HCT116 (cell line): ENCODE data around the gene IL17REL. TPM values are rescaled to one million over a fixed set of nuclear protein-coding genes. Genes with fewer than 3 reads are reported as not detected.

Experiments
- ATAC-seq: fragments of 200-7000 bp; cut with Tn5 transposase; 2 replicates; pipeline ENCODE4 v1.9.1; 2020; ENCODE audit warnings: mild to moderate bottlenecking, moderate library complexity
- BruUV-seq: library from RNA; stranded (reverse); fragments of 400-500 nt; replicated peaks from 2 replicates; lab custom pipeline; 2021; lab: Mats Ljungman, UMichigan
- CTCF ChIA-PET: fragments of 300-600 bp; sonication (Branson Sonifier 250); formaldehyde crosslinking; loops from one replicate; lab custom pipeline; 2021; ENCODE audit warnings: antibody characterized with exemption; lab: Charles Lee
- POLR2A ChIA-PET: fragments of 300-600, 350-600 bp; sonication (Branson Sonifier 250); formaldehyde crosslinking; loops from one replicate; lab custom pipeline; 2021; ENCODE audit warnings: antibody characterized with exemption; lab: Charles Lee
- RAD21 ChIA-PET, 2 experiments: fragments of 300-600 bp; sonication (Branson Sonifier 250); formaldehyde crosslinking; loops; one replicate each; lab custom pipeline; 2023; ENCODE audit warnings: low total read pairs in 2 of 2; ENCODE audit not compliant: uncharacterized antibody in 2 of 2, unreplicated experiment in 2 of 2, low non-redundant PET in 1 of 2; lab: Charles Lee
- DNase-seq: peaks from one replicate; pipeline ENCODE4 v3.0.0-alpha.2; 2010; ENCODE audit warnings: low read depth, low spot score
- H2AFZ ChIP-seq: fragments of 200-600 bp; shearing (Covaris generic), sonication (generic); 2 replicates; pipeline ENCODE4 v1.6.1; 2017; ENCODE audit warnings: low read depth, mixed run types, mixed read lengths, antibody characterized with exemption, low read length; ENCODE audit not compliant: poor library complexity, severe bottlenecking
- H3K27ac ChIP-seq: 2 replicates; pipeline ENCODE4 v1.5.1; 2012; ENCODE audit warnings: low read depth, low read length
- H3K27me3 ChIP-seq: fragments of 200-600 bp; sonication (generic); 2 replicates; pipeline ENCODE4 v1.6.1; 2016; ENCODE audit warnings: mixed run types, low read length, mixed read lengths; ENCODE audit not compliant: insufficient read depth
- H3K36me3 ChIP-seq, 2 experiments: fragments of 200-500 bp in 1 of 2; fragments of 200-600 bp in 1 of 2; sonication (Bioruptor generic) in 1 of 2; sonication (generic) in 1 of 2; 2 replicates each; pipeline versions ENCODE4 v1.5.1 to v1.6.1; 2014 to 2016; ENCODE audit warnings: low read length in 2 of 2, inconsistent platforms in 1 of 2, mixed read lengths in 1 of 2, mixed run types in 1 of 2; ENCODE audit not compliant: insufficient read depth in 2 of 2, control insufficient read depth in 1 of 2
- H3K4me1 ChIP-seq, 2 experiments: fragments of 200-600 bp in 1 of 2; sonication (generic) in 1 of 2; 2 replicates each; pipeline versions ENCODE4 v1.5.1 to v1.6.1; 2012 to 2017; ENCODE audit warnings: low read length in 2 of 2, inconsistent platforms in 1 of 2, mild to moderate bottlenecking in 1 of 2, mixed read lengths in 1 of 2, mixed run types in 1 of 2, moderate library complexity in 1 of 2; ENCODE audit not compliant: insufficient read depth in 2 of 2, control insufficient read depth in 1 of 2
- H3K4me2 ChIP-seq: fragments of 200-600 bp; sonication (generic); 2 replicates; pipeline ENCODE4 v1.6.1; 2017; ENCODE audit warnings: mixed run types, low read length, mixed read lengths
- H3K4me3 ChIP-seq, 2 experiments: fragments of 200-600 bp in 1 of 2; sonication (generic) in 1 of 2; replicated peaks in 1 of 2; 2 replicates each; pipeline ENCODE4 v1.5.1; 2011 to 2016; ENCODE audit warnings: low read length in 2 of 2, control low read depth in 1 of 2, low read depth in 1 of 2, mild to moderate bottlenecking in 1 of 2, mixed read lengths in 1 of 2, mixed run types in 1 of 2
- H3K79me2 ChIP-seq: fragments of 200-600 bp; sonication (generic); 2 replicates; pipeline ENCODE4 v1.6.1; 2017; ENCODE audit warnings: mild to moderate bottlenecking, mixed run types, low read length, moderate library complexity, mixed read lengths; ENCODE audit not compliant: insufficient read depth
- H3K9ac ChIP-seq: fragments of 200-600 bp; sonication (generic); 2 replicates; pipeline ENCODE4 v1.6.1; 2016; ENCODE audit warnings: low read length, mixed read lengths
- H3K9me2 ChIP-seq: fragments of 200-600 bp; sonication (generic), shearing (Covaris generic); 2 replicates; pipeline ENCODE4 v1.6.1; 2017; ENCODE audit warnings: mixed run types, mild to moderate bottlenecking, moderate library complexity; ENCODE audit not compliant: insufficient read depth
- H3K9me3 ChIP-seq, 2 experiments: fragments of 200-500 bp in 1 of 2; fragments of 200-600 bp in 1 of 2; sonication (Bioruptor generic) in 1 of 2; sonication (generic) in 1 of 2; 2 replicates each; pipeline ENCODE4 v1.6.1; 2014 to 2017; ENCODE audit warnings: low read length in 2 of 2, mixed read lengths in 2 of 2, inconsistent platforms in 1 of 2, low read depth in 1 of 2, mild to moderate bottlenecking in 1 of 2, mixed run types in 1 of 2, moderate library complexity in 1 of 2; ENCODE audit not compliant: control insufficient read depth in 1 of 2, insufficient read depth in 1 of 2
- H4K20me1 ChIP-seq: fragments of 200-600 bp; sonication (generic), shearing (Covaris generic); 2 replicates; pipeline ENCODE4 v1.6.1; 2017; ENCODE audit warnings: mixed run types, mild to moderate bottlenecking, moderate library complexity; ENCODE audit not compliant: insufficient read depth
- CBX3 ChIP-seq: IDR thresholded peaks from 2 replicates; pipeline ENCODE4 v1.6.1; 2012; ENCODE audit warnings: low read depth
- CEBPB ChIP-seq: IDR thresholded peaks from 2 replicates; pipeline ENCODE4 v1.6.1; 2012; ENCODE audit warnings: low read depth
- EZH2 ChIP-seq: fragments of 200-600 bp; sonication (generic); IDR thresholded peaks from 2 replicates; pipeline ENCODE4 v1.6.1; 2017; ENCODE audit warnings: antibody characterized with exemption, mixed run types
- FOSL1 ChIP-seq: IDR thresholded peaks from 2 replicates; pipeline ENCODE4 v1.6.1; 2012; ENCODE audit warnings: low read depth
- JUND ChIP-seq: IDR thresholded peaks from 2 replicates; pipeline ENCODE4 v1.6.1; 2012
- POLR2AphosphoS5 ChIP-seq: IDR thresholded peaks from 2 replicates; pipeline ENCODE4 v1.6.1; 2011; ENCODE audit warnings: mild to moderate bottlenecking, low read depth, low read length, moderate library complexity
- RAD21 ChIP-seq: IDR thresholded peaks from 2 replicates; pipeline ENCODE4 v1.6.1; 2012; ENCODE audit warnings: low read depth, mild to moderate bottlenecking
- SP1 ChIP-seq: IDR thresholded peaks from 2 replicates; pipeline ENCODE4 v1.6.1; 2012; ENCODE audit warnings: low read depth
- SRF ChIP-seq: IDR thresholded peaks from 2 replicates; pipeline ENCODE4 v1.6.1; 2012; ENCODE audit warnings: low read depth
- YY1 ChIP-seq: IDR thresholded peaks from 2 replicates; pipeline ENCODE4 v1.6.1; 2011; ENCODE audit warnings: low read length, low read depth, moderate library complexity, mild to moderate bottlenecking; ENCODE audit not compliant: insufficient replicate concordance; ENCODE audit errors: extremely low read depth
- ZFX ChIP-seq: fragments of 450-650 bp; IDR thresholded peaks from 2 replicates; pipeline ENCODE4 v1.6.1; 2017
- ZNF274 ChIP-seq: fragments of 200-500 bp; sonication (Bioruptor generic); IDR thresholded peaks from 2 replicates; pipeline ENCODE4 v1.6.1; 2014; ENCODE audit warnings: mild to moderate bottlenecking, low read depth, low read length, inconsistent platforms
- intact Hi-C: fragments of 100-400 bp; cut with micrococcal nuclease; formaldehyde crosslinking; loops from 2 replicates; pipeline ENCODE4 v1.10.0; 2022
- total RNA-seq: library from RNA; stranded (reverse); gene quantifications from one replicate; pipeline ENCODE4 v1.2.1, GENCODE V29; 2021; ENCODE audit not compliant: unreplicated experiment
- TF ChIP-seq, protein P1 (sequence below): IDR thresholded peaks from 2 replicates; pipeline ENCODE4 v1.6.1; 2011; ENCODE audit warnings: mild to moderate bottlenecking, low read length, moderate library complexity; ENCODE audit not compliant: insufficient replicate concordance; ENCODE audit errors: extremely low read depth
- TF ChIP-seq, protein P2 (sequence below): IDR thresholded peaks from 2 replicates; pipeline ENCODE4 v1.6.1; 2012
- TF ChIP-seq, protein P3 (sequence below), 3 experiments: fragments of 200-600 bp in 1 of 3; sonication (generic) in 1 of 3; IDR thresholded peaks in 2 of 3; conservative IDR thresholded peaks in 1 of 3; 2 replicates each; pipeline ENCODE4 v1.5.1; 2012 to 2017; ENCODE audit warnings: low read depth in 2 of 3, low read length in 2 of 3, antibody characterized with exemption in 1 of 3, borderline replicate concordance in 1 of 3, control low read depth in 1 of 3, mild to moderate bottlenecking in 1 of 3, mixed read lengths in 1 of 3, mixed run types in 1 of 3, moderate library complexity in 1 of 3; ENCODE audit not compliant: insufficient read depth in 1 of 3

Gene IL17REL
- total RNA-seq, 1 experiment from 2014 or later: not detected

DNA sequence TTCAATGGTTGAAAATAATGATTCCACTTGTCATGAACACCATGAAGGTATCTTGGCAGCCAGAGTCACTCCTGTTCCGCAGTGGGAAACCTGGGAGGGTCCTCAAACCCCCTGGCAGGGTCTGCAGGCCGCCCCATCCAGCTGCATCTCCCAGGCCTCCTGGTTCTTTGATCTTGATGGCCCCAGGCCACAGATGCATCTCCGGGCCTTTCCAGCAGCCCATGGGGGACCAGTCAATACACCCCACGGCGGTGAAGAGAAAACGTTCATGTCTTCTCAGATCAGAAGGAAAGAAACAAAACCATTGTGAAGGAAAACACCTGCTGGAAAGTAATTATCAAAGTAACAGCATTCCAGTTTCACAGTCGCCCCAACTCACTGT lies 47.3 kb upstream of the IL17REL start:
- H3K9me3 ChIP-seq: no peaks in the 10 kb centered on the region
- no TSS peak for BruUV-seq
- no peak overlapping the region for H3K4me2 ChIP-seq
- ChIA-PET POLR2A (no interaction called here), CTCF (no interaction called here), RAD21 (no interaction called here)
- no peak overlapping the region for H3K4me3 ChIP-seq
- no peak overlapping the region for H3K9ac ChIP-seq
- no peaks in the 10 kb centered on the region for H3K9me2 ChIP-seq
- TF ChIP-seq RAD21: no peak
- TF ChIP-seq SRF: no peak
- TF ChIP-seq POLR2AphosphoS5: no peak
- TF ChIP-seq YY1: no peak
- TF ChIP-seq, protein P1, sequence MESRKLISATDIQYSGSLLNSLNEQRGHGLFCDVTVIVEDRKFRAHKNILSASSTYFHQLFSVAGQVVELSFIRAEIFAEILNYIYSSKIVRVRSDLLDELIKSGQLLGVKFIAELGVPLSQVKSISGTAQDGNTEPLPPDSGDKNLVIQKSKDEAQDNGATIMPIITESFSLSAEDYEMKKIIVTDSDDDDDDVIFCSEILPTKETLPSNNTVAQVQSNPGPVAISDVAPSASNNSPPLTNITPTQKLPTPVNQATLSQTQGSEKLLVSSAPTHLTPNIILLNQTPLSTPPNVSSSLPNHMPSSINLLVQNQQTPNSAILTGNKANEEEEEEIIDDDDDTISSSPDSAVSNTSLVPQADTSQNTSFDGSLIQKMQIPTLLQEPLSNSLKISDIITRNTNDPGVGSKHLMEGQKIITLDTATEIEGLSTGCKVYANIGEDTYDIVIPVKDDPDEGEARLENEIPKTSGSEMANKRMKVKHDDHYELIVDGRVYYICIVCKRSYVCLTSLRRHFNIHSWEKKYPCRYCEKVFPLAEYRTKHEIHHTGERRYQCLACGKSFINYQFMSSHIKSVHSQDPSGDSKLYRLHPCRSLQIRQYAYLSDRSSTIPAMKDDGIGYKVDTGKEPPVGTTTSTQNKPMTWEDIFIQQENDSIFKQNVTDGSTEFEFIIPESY: no peak
- TF ChIP-seq SP1: no peak
- no peak for TF ChIP-seq JUND
- no peak for TF ChIP-seq CEBPB
- no peak for TF ChIP-seq ZNF274
- no peak for TF ChIP-seq ZFX
- no peak for TF ChIP-seq FOSL1
- TF ChIP-seq, protein P2, sequence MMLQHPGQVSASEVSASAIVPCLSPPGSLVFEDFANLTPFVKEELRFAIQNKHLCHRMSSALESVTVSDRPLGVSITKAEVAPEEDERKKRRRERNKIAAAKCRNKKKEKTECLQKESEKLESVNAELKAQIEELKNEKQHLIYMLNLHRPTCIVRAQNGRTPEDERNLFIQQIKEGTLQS: no peak
- TF ChIP-seq CBX3: no peak
- TF ChIP-seq, protein P3, sequence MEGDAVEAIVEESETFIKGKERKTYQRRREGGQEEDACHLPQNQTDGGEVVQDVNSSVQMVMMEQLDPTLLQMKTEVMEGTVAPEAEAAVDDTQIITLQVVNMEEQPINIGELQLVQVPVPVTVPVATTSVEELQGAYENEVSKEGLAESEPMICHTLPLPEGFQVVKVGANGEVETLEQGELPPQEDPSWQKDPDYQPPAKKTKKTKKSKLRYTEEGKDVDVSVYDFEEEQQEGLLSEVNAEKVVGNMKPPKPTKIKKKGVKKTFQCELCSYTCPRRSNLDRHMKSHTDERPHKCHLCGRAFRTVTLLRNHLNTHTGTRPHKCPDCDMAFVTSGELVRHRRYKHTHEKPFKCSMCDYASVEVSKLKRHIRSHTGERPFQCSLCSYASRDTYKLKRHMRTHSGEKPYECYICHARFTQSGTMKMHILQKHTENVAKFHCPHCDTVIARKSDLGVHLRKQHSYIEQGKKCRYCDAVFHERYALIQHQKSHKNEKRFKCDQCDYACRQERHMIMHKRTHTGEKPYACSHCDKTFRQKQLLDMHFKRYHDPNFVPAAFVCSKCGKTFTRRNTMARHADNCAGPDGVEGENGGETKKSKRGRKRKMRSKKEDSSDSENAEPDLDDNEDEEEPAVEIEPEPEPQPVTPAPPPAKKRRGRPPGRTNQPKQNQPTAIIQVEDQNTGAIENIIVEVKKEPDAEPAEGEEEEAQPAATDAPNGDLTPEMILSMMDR (IDR thresholded peaks at IDR 0.05 in 2 of 3, conservative IDR thresholded peaks at IDR 0.05 in 1 of 3; ENCODE audit: borderline replicate concordance in 1 of 3, insufficient read depth in 1 of 3, low read depth in 2 of 3, low read length in 2 of 3): no peak
- TF ChIP-seq EZH2: no peak
- no peaks in the 10 kb centered on the region for H3K36me3 ChIP-seq
- H3K79me2 ChIP-seq: no peaks in the 10 kb centered on the region
- H3K4me1 ChIP-seq: no peaks in the 10 kb centered on the region
- H3K27me3 ChIP-seq: no peaks in the 10 kb centered on the region
- no peak overlapping the region for H3K27ac ChIP-seq
- H4K20me1 ChIP-seq: no peaks in the 10 kb centered on the region
- intact Hi-C loops: no loop called here
- ATAC-seq: no peak
- DNase-seq: no peak
- no peak overlapping the region for H2AFZ ChIP-seq
